GM12878 (cell line): ENCODE results near the gene HIVEP2. TPM values are rescaled to one million over a fixed set of nuclear protein-coding genes. Genes with fewer than 3 reads are reported as not detected.

Experiments used
- ATAC-seq: fragments of 200-7000 bp; cut with Tn5 transposase; 3 replicates; pipeline ENCODE4 v1.9.1; 2020; ENCODE audit warnings: mild to moderate bottlenecking, moderate library complexity
- BruUV-seq: library from RNA; stranded (reverse); fragments of 400-500 nt; replicated peaks from 2 replicates; lab custom pipeline; 2021; lab: Mats Ljungman, UMichigan
- CTCF ChIA-PET: fragments of 300-600 bp; sonication (Branson Sonifier 250); formaldehyde crosslinking; extraction: SDS; loops from one replicate; lab custom pipeline; 2021; ENCODE audit warnings: inconsistent platforms; lab: Yijun Ruan, JAX
- POLR2A ChIA-PET: fragments of 350-600 bp; formaldehyde crosslinking; extraction: SDS; loops from one replicate; lab custom pipeline; 2021; ENCODE audit warnings: inconsistent platforms; lab: Charles Lee
- RAD21 ChIA-PET: fragments of 300-600 bp; sonication (Branson Sonifier 250); formaldehyde crosslinking; loops from one replicate; lab custom pipeline; 2023; ENCODE audit warnings: antibody characterized with exemption; ENCODE audit not compliant: unreplicated experiment; lab: Charles Lee
- SMC1A ChIA-PET: fragments of 300-600 bp; sonication (Branson Sonifier 250); formaldehyde crosslinking; loops from one replicate; lab custom pipeline; 2023; ENCODE audit not compliant: unreplicated experiment, uncharacterized antibody; lab: Charles Lee
- DNase-seq: peaks from one replicate; pipeline ENCODE4 v3.0.0-alpha.2; 2011; ENCODE audit warnings: low read depth, low spot score
- FAIRE-seq: peaks from 3 replicates; lab custom pipeline; 2011; peaks lifted over from hg19 to GRCh38; lab: Jason Lieb, UNC
- H2AFZ ChIP-seq: 2 replicates; pipeline ENCODE4 v1.6.0; 2011; ENCODE audit warnings: low read depth, low read length, control low read depth; ENCODE audit not compliant: control insufficient read depth
- H3K27ac ChIP-seq: 2 replicates; pipeline ENCODE4 v1.5.1; 2011; ENCODE audit warnings: control low read depth; ENCODE audit not compliant: control insufficient read depth, insufficient read depth
- H3K27me3 ChIP-seq, 2 experiments: replicated peaks in 1 of 2; 2 replicates each; pipeline versions ENCODE4 v1.6.0 to v1.6.1; 2011; ENCODE audit warnings: low read length in 1 of 2; ENCODE audit not compliant: control insufficient read depth in 2 of 2, insufficient read depth in 2 of 2
- H3K36me3 ChIP-seq, 2 experiments: 2 replicates each; pipeline ENCODE4 v1.5.1; 2011; ENCODE audit warnings: low read length in 1 of 2; ENCODE audit not compliant: control insufficient read depth in 2 of 2, insufficient read depth in 2 of 2
- H3K4me1 ChIP-seq: 2 replicates; pipeline ENCODE4 v1.6.1; 2011; ENCODE audit warnings: mild to moderate bottlenecking, low read length, moderate library complexity, mixed read lengths; ENCODE audit not compliant: control insufficient read depth, insufficient read depth
- H3K4me2 ChIP-seq: 2 replicates; pipeline ENCODE4 v1.6.0; 2011; ENCODE audit warnings: control low read depth; ENCODE audit not compliant: control insufficient read depth, insufficient read depth
- H3K4me3 ChIP-seq: fragments of 200-600 bp; sonication (generic); 2 replicates; pipeline ENCODE4 v1.5.1; 2016
- H3K79me2 ChIP-seq: 2 replicates; pipeline ENCODE4 v1.6.0; 2011; ENCODE audit warnings: low read length; ENCODE audit not compliant: control insufficient read depth, insufficient read depth
- H3K9ac ChIP-seq: 2 replicates; pipeline ENCODE4 v1.8.0; 2011; ENCODE audit warnings: low read length, control low read depth, mixed read lengths; ENCODE audit not compliant: control insufficient read depth, insufficient read depth
- H3K9me3 ChIP-seq: replicated peaks from 3 replicates; pipeline ENCODE4 v1.5.1; 2011; ENCODE audit warnings: mild to moderate bottlenecking, low read length; ENCODE audit not compliant: control insufficient read depth, insufficient read depth
- H4K20me1 ChIP-seq: 2 replicates; pipeline ENCODE4 v1.6.0; 2011; ENCODE audit not compliant: control insufficient read depth, insufficient read depth
- ATF2 ChIP-seq: IDR thresholded peaks from 2 replicates; pipeline ENCODE4 v1.6.1; 2012; ENCODE audit warnings: low read length, inconsistent platforms
- ATF7 ChIP-seq: fragments of 450-650 bp; IDR thresholded peaks from 2 replicates; pipeline ENCODE4 v1.6.1; 2016; ENCODE audit warnings: low read depth, mild to moderate bottlenecking
- CBX5 ChIP-seq: sonication (generic); IDR thresholded peaks from 2 replicates; pipeline ENCODE4 v1.6.1; 2016; ENCODE audit warnings: low read depth, moderate library complexity, mild to moderate bottlenecking, inconsistent platforms
- E2F8 ChIP-seq: fragments of 450-650 bp; IDR thresholded peaks from 2 replicates; pipeline ENCODE4 v1.6.1; 2018; ENCODE audit warnings: mild to moderate bottlenecking, low read depth, moderate library complexity; ENCODE audit not compliant: partially characterized antibody
- IKZF1 ChIP-seq: fragments of 450-650 bp; conservative IDR thresholded peaks from 2 replicates; pipeline ENCODE4 v1.6.1; 2017; ENCODE audit warnings: antibody characterized with exemption, mild to moderate bottlenecking
- JUNB ChIP-seq: IDR thresholded peaks from 2 replicates; pipeline ENCODE4 v1.6.1; 2016; ENCODE audit warnings: antibody characterized with exemption, mild to moderate bottlenecking
- KAT2A ChIP-seq: conservative IDR thresholded peaks from 2 replicates; pipeline ENCODE4 v1.6.1; 2011; ENCODE audit warnings: low read depth, low read length; ENCODE audit not compliant: control insufficient read depth
- PML ChIP-seq: IDR thresholded peaks from 2 replicates; pipeline ENCODE4 v1.6.1; 2012; ENCODE audit warnings: low read length, inconsistent platforms
- RUNX3 ChIP-seq: IDR thresholded peaks from 2 replicates; pipeline ENCODE4 v1.6.1; 2012; ENCODE audit warnings: low read length, inconsistent platforms
- SRF ChIP-seq, 2 experiments: IDR thresholded peaks; 2 replicates each; pipeline ENCODE4 v1.6.1; 2011; ENCODE audit warnings: low read depth in 2 of 2, low read length in 2 of 2, mild to moderate bottlenecking in 1 of 2, moderate library complexity in 1 of 2
- TBL1XR1 ChIP-seq: IDR thresholded peaks from 2 replicates; pipeline ENCODE4 v1.6.1; 2012; ENCODE audit warnings: low read depth, low read length, improper control_type of control experiment
- ZBED1 ChIP-seq: IDR thresholded peaks from 2 replicates; pipeline ENCODE4 v1.6.1; 2016; ENCODE audit warnings: borderline replicate concordance
- ZBTB11 ChIP-seq: fragments of 450-650 bp; formaldehyde crosslinking; IDR thresholded peaks from 2 replicates; pipeline ENCODE4 v1.5.0; 2022; ENCODE audit warnings: mild to moderate bottlenecking, missing genetic modification characterization
- ZNF217 ChIP-seq: fragments of 450-650 bp; IDR thresholded peaks from 2 replicates; pipeline ENCODE4 v1.6.1; 2017; ENCODE audit warnings: antibody characterized with exemption, mild to moderate bottlenecking
- ZNF622 ChIP-seq: fragments of 450-650 bp; IDR thresholded peaks from 2 replicates; pipeline ENCODE4 v1.6.1; 2017; ENCODE audit warnings: mild to moderate bottlenecking, inconsistent platforms
- WGBS: methylation state at CpG from one replicate; pipeline ENCODE4 v1.1.6; 2016; ENCODE audit warnings: low lambda C conversion rate; ENCODE audit not compliant: insufficient replicate concordance, insufficient coverage; ENCODE audit errors: missing lambda C conversion rate; 5-methylcytosine and 5-hydroxymethylcytosine counted together
- in situ Hi-C: fragments of 300-500 bp; cut with MboI; formaldehyde crosslinking; loops from 9 replicates; pipeline ENCODE4 v1.14.3; 2018; ENCODE audit warnings: mixed read lengths
- intact Hi-C: fragments of 100-400 bp; cut with micrococcal nuclease; formaldehyde crosslinking; loops from one replicate; pipeline ENCODE4 v1.14.2; 2022; ENCODE audit not compliant: unreplicated experiment
- polyA plus RNA-seq, 11 experiments: library from polyadenylated mRNA; depleted of rRNA in 4 of 11; unstranded in 6 of 11; stranded (reverse) in 5 of 11; fragments of >200 nt; fragmentation: Nextera tagmentation in 4 of 11; fragmentation: Illumina TruSeq in 1 of 11; extraction: Ambion mirVana in 4 of 11; extraction: Trizol in 1 of 11; gene quantifications; 1 replicate in 1 of 11; 2 replicates in 10 of 11; pipeline versions ENCODE4 v1.2.1 to v1.2.3, GENCODE V29; 2011 to 2016; ENCODE audit warnings: inconsistent platforms in 2 of 11, missing spikeins in 2 of 11, low read depth in 1 of 11
- total RNA-seq, 4 experiments: library from RNA; depleted of rRNA in 3 of 4; stranded (reverse); fragments of >200 nt in 3 of 4; fragmentation: Illumina TruSeq in 1 of 4; extraction: Trizol in 1 of 4; gene quantifications; 2 replicates each; pipeline versions ENCODE4 v1.2.1 to v1.2.3, GENCODE V29; 2013 to 2021

Gene HIVEP2
- total and polyA plus RNA-seq, 10 of the 15 experiments (the other 5 are each of a cell fraction or from before 2014, with no cell fraction given): 1.2 to 15.7 (median 10.2) TPM

- BruUV-seq: no TSS peak
- H3K27ac ChIP-seq: peak overlapping the region; percentile 98
- H3K36me3 ChIP-seq: no peaks in the 10 kb centered on the region; a peak in 1 of 4 replicates
- ATAC-seq (no peak), DNase-seq (no peak), FAIRE-seq (no peak)
- peak overlapping the region; percentile 52 for H3K4me2 ChIP-seq
- H3K4me1 ChIP-seq: peaks cover 86% of the 10 kb centered on the region
- no peaks in the 10 kb centered on the region for H3K27me3 ChIP-seq
- H3K79me2 ChIP-seq: peaks cover 86% of the 10 kb centered on the region
- ChIA-PET CTCF (interaction anchor here (0.9 to 2.8 kb wide), 9 partner anchors 9 to 155 kb away, joined by 3 to 17 read pairs (median 3); no protein-coding TSS in a partner anchor), SMC1A (interaction anchor here (0.7 to 11.4 kb wide), 26 partner anchors 8 to 152 kb away, joined by 3 to 213 read pairs (median 7); no protein-coding TSS in a partner anchor), POLR2A (interaction anchor here (0.8 to 7.9 kb wide), 12 partner anchors 8 to 54 kb away, joined by 3 to 78 read pairs (median 4); no protein-coding TSS in a partner anchor), RAD21 (interaction anchor here (0.7 to 10.3 kb wide), 18 partner anchors 14 to 284 kb away, joined by 3 to 150 read pairs (median 4); no protein-coding TSS in a partner anchor)
- H3K4me3 ChIP-seq: peak overlapping the region; percentile 2; the same call in 1 of the 2 replicates
- H2AFZ ChIP-seq: no peak overlapping the region
- 34% methylated on average over 6 of the region's 6 CpGs for WGBS
- no peaks in the 10 kb centered on the region for H4K20me1 ChIP-seq
- intact Hi-C loops (loop anchor here (5.0 kb wide), 1 partner anchor 574 kb away; no protein-coding TSS in a partner anchor), in situ Hi-C loops (no loop called here)
- H3K9ac ChIP-seq: peak overlapping the region; percentile 32; the same call in 1 of the 2 replicates
- H3K9me3 ChIP-seq: no peaks in the 10 kb centered on the region
- peak; percentile 34; the same call in 1 of the 2 replicates for TF ChIP-seq JUNB
- no peak for TF ChIP-seq SRF (IDR thresholded peaks at IDR 0.05; ENCODE audit: low read depth in 2 of 2, low read length in 2 of 2)
- peak; percentile 38; the same call in 1 of the 2 replicates for TF ChIP-seq ZBED1
- TF ChIP-seq KAT2A: no peak
- no peak for TF ChIP-seq E2F8
- TF ChIP-seq ZBTB11 (CRISPR knock-in tag): no peak
- TF ChIP-seq ATF7: no peak
- no peak for TF ChIP-seq ZNF217
- TF ChIP-seq RUNX3: peak; percentile 84
- 0 out of 2 replicates have a peak, but pooled peaks have one; percentile 64 for TF ChIP-seq CBX5
- peak; percentile 17; the same call in 1 of the 2 replicates for TF ChIP-seq IKZF1
- TF ChIP-seq TBL1XR1: no peak
- TF ChIP-seq ZNF622: no peak
- peak; percentile 78 for TF ChIP-seq ATF2
- 0 out of 2 replicates have a peak, but pooled peaks have one; percentile 28 for TF ChIP-seq PML
Observed at GRCh38 chr6:142853244-142854180, 91.5 kb downstream of the HIVEP2 start.
